PFSK-1 (cell line): ENCODE results near the gene ACBD4.

Source experiments
- FOXP2 ChIP-seq: optimal IDR thresholded peaks from 2 replicates; pipeline ENCODE3; 2011; ENCODE audit warnings: borderline replicate concordance, control low read depth, inconsistent platforms; ENCODE audit not compliant: insufficient read depth; ENCODE audit errors: extremely low read length, extremely low read depth
- POLR2AphosphoS5 ChIP-seq: IDR thresholded peaks from 2 replicates; pipeline ENCODE4 v1.6.1; 2012; ENCODE audit warnings: low read depth, mild to moderate bottlenecking, control low read depth, low read length, moderate library complexity
- SIN3A ChIP-seq: IDR thresholded peaks from 2 replicates; pipeline ENCODE4 v1.6.1; 2012; ENCODE audit warnings: mild to moderate bottlenecking, low read length, moderate library complexity, borderline replicate concordance; ENCODE audit not compliant: insufficient read depth
- TAF1 ChIP-seq: IDR thresholded peaks from 2 replicates; pipeline ENCODE4 v1.6.1; 2012; ENCODE audit warnings: low read length, control low read depth, borderline replicate concordance; ENCODE audit not compliant: insufficient read depth
- TF ChIP-seq, protein P1 (sequence below), 2 experiments: IDR thresholded peaks; 2 replicates each; pipeline versions ENCODE4 v1.6.1 to v1.8.0; 2011 to 2012; ENCODE audit warnings: low read depth in 2 of 2, low read length in 2 of 2, control low read depth in 1 of 2, inconsistent platforms in 1 of 2, mild to moderate bottlenecking in 1 of 2, moderate library complexity in 1 of 2; ENCODE audit not compliant: insufficient read depth in 1 of 2

Gene ACBD4

DNA sequence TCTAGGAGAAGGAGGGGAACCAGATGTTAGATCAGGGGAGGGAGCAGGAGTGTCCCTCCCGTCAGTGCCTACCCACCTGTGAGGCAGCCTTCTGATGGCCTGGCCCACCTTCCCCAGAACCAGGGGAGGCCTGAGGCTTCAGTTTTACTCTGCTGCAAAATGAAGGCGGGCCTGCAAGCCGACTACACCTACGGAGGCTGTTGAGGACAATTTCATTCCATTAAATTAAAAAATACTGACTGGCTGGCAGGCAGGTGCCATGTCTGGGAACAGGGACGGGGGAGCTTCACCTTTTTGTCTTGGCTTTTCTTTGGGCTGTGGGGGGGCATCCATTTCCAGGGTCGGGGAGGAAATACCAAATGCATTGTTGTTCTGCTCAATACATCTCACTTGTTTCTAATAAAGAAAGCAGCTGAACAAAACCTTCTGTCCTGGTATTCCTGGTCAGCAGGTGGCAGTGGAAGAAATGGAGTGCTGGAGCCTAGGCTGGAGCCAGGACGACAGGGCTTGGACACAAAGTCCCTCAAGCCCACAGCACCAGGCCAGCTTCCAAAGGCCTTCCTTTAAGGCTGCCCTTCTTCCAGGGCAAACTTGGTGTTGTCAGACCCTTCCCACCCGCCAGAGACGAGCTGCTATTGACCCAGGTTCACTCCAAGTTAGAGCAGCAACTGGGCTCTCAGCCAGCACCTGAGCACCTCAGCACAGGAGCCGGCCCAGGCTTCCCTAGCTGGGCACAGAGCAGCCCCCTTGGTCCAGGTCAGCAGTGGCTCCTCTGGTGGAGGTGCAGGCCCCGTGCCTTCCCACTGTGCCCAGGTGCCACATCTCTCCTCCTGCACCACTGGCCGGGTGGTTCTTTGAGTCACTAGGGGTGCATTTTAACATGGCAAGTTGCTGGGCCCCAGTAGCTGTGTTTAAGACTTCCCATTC is 26.6 kb upstream of the ACBD4 start:
- TF ChIP-seq TAF1: no peak
- no peak for TF ChIP-seq POLR2AphosphoS5
- no peak for TF ChIP-seq FOXP2
- TF ChIP-seq, protein P1, sequence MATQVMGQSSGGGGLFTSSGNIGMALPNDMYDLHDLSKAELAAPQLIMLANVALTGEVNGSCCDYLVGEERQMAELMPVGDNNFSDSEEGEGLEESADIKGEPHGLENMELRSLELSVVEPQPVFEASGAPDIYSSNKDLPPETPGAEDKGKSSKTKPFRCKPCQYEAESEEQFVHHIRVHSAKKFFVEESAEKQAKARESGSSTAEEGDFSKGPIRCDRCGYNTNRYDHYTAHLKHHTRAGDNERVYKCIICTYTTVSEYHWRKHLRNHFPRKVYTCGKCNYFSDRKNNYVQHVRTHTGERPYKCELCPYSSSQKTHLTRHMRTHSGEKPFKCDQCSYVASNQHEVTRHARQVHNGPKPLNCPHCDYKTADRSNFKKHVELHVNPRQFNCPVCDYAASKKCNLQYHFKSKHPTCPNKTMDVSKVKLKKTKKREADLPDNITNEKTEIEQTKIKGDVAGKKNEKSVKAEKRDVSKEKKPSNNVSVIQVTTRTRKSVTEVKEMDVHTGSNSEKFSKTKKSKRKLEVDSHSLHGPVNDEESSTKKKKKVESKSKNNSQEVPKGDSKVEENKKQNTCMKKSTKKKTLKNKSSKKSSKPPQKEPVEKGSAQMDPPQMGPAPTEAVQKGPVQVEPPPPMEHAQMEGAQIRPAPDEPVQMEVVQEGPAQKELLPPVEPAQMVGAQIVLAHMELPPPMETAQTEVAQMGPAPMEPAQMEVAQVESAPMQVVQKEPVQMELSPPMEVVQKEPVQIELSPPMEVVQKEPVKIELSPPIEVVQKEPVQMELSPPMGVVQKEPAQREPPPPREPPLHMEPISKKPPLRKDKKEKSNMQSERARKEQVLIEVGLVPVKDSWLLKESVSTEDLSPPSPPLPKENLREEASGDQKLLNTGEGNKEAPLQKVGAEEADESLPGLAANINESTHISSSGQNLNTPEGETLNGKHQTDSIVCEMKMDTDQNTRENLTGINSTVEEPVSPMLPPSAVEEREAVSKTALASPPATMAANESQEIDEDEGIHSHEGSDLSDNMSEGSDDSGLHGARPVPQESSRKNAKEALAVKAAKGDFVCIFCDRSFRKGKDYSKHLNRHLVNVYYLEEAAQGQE (IDR thresholded peaks at IDR 0.05; ENCODE audit: insufficient read depth in 1 of 2, low read depth in 2 of 2, low read length in 2 of 2): no peak
- TF ChIP-seq SIN3A: no peak

DNA sequence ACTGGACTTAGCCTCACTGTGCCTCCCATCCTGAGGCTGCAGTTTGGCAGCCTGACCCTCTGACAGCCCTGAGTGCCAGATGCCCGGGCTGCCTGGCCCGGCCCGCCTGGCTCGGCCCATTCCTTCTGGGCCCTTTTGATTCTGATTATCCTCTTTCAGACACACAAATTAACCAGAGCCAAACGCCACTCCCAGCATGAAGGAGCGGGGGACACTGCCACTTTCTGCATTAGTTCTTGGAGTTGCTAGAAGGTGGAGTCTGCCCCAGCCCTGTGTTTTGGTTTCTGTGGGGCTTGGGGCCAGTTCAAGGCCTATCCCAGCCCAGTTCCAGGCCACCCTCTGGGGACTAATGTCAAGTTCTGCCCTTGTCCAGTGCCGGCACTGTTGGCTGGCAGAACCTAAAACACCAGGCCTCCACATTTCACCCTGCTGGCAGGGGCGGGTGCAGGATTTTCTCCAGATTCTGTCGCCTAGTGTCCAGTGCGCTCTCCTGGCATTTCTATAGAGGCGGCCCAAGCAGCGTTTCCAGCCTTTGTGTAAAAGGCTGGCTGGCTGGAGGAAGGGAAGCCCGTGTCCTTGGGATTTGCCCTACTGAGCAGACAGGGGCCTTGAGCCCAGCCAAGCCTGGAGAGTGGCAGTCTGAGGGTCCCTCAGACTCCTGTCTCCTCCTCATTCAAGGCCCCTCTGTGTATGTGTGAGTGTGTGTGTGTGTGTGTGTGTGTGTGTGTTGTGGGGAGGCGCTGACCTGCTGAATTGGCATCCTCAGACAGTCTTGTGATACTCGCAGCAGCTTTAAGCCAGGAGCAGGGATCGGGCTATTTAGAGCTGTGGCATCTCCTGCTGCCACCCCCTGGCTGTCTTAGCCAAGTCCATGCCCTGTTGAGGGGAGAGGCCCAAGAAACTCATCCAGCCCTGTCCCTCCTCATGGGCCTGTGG is 24.5 kb upstream of the ACBD4 start:
- TF ChIP-seq, protein P1 (IDR thresholded peaks at IDR 0.05; ENCODE audit: insufficient read depth in 1 of 2, low read depth in 2 of 2, low read length in 2 of 2): no peak
- TF ChIP-seq FOXP2 (no peak), TAF1 (no peak), POLR2AphosphoS5 (no peak), SIN3A (no peak)

DNA sequence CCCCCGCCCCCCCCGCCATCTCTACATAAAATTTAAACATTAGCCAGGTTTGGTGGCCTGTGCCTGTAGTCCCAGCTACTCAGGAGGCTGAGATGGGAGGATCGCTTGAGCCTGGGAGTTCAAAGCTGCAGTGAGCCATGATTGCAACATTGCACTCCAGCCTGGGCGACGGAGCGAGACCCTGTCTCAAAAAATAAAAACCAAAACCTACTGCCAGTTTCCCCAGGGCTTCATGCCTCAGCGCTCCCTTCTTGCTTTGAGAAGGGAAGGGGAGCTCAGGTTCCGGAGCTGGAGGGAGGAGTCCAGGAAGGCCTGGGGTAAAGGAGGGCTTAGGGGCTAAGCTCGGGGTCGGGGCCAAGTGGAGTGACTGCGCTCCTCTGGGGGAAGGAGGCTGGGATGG is 23.6 kb upstream of the ACBD4 start:
- TF ChIP-seq TAF1 (no peak), FOXP2 (no peak), POLR2AphosphoS5 (no peak), SIN3A (no peak)
- TF ChIP-seq, protein P1 (IDR thresholded peaks at IDR 0.05; ENCODE audit: insufficient read depth in 1 of 2, low read depth in 2 of 2, low read length in 2 of 2): no peak

DNA sequence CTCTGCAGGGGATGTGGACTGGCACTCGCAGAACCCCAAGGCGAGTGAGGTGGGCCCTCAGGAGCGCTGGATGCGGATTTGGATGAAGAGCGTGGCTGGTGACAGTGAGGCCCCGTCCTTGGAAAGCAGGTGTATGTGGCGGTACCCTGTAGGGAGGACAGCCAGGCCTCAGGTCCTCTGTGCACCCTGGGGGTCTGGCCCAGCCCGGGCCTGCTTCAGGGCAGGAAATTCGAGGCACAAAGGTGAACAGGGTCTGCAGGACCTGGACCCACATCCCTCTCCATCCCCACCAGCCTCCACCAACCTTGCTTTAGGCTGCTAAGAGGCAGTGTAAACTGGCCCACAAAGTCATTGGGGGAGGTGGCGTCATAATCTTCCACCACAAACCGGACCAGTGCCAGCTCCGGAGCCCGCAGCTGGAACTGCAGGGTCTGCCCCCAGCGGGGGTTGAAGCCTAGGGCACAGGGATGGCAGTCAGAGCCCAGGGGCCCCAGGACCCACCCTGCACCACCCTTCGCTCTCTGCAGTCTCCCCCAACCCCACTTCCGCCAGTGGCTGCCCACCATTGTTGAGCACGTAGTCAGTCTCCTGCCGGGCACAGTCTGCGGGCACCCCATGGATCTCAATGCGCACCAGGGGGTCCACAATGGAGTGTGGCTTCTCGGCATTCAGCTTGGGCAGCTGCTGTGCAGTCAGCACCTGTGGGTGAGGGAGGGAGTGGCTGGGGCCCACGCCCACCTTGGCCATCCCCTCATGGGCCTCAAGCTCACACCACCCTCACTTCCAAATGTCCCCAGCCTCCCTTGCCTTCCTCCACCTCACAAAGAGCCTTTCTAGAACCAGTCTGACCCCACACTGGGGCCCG is 22.7 kb upstream of the ACBD4 start:
- TF ChIP-seq POLR2AphosphoS5: no peak
- no peak for TF ChIP-seq SIN3A
- TF ChIP-seq FOXP2: no peak

DNA sequence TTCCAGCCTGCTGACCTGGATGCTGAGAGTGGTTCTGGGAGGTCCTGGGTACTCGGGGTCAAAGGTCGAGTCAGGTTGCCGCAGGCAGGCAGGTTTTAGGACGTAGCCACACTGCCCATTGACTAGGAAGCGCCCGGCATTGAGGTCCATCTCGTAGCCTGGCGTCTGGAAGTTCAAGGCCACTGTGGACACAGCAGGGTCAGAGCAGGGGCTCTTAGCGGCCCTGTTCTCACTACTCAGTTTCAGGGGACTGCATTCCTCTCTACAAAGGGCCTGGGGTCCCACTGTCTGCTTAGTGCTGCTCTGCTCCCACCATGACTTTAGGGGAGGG is 22.1 kb upstream of the ACBD4 start:
- TF ChIP-seq SIN3A (no peak), FOXP2 (no peak), POLR2AphosphoS5 (no peak), TAF1 (no peak)
- TF ChIP-seq, protein P1 (IDR thresholded peaks at IDR 0.05; ENCODE audit: insufficient read depth in 1 of 2, low read depth in 2 of 2, low read length in 2 of 2): no peak
